K562 (cell line): ENCODE measurements around the gene CTSW. TPM values are rescaled to one million over a fixed set of nuclear protein-coding genes. Genes with fewer than 3 reads are reported as not detected.
A peak's percentile ranks its signal among the peaks of the same experiment; 100 is the strongest.

Experiments
- ATAC-seq: fragments of 200-7000 bp; cut with Tn5 transposase; 3 replicates; pipeline ENCODE4 v1.9.1; 2020; ENCODE audit warnings: moderate library complexity
- BruUV-seq: library from RNA; stranded (reverse); fragments of 400-500 nt; replicated peaks from 2 replicates; lab custom pipeline; 2021; lab: Mats Ljungman, UMichigan
- CTCF ChIA-PET: fragments of 300-600 bp; formaldehyde crosslinking; extraction: SDS; loops from one replicate; lab custom pipeline; 2021; ENCODE audit warnings: low intra/inter-chr PET ratio; lab: Yijun Ruan, JAX
- POLR2A ChIA-PET: fragments of 300-600, 350-650 bp; sonication (Branson Sonifier 250); formaldehyde crosslinking; extraction: SDS; loops from one replicate; lab custom pipeline; 2021; ENCODE audit warnings: antibody characterized with exemption, inconsistent platforms; lab: Yijun Ruan, JAX
- DNase-seq, 4 experiments: peaks; one replicate each; pipeline versions ENCODE4 v3.0.0 to v3.0.0-alpha.2; 2011 to 2018; ENCODE audit warnings: low spot score in 3 of 4, mixed read lengths in 3 of 4; ENCODE audit errors: extremely low read depth in 1 of 4
- FAIRE-seq: peaks from 2 replicates; lab custom pipeline; 2011; peaks lifted over from hg19 to GRCh38; lab: Jason Lieb, UNC
- H2AFZ ChIP-seq: 2 replicates; pipeline ENCODE4 v1.6.0; 2011; ENCODE audit warnings: low read depth, low read length, control low read depth, inconsistent platforms
- H3K27ac ChIP-seq: fragments of 200-600 bp; 3 replicates; pipeline ENCODE4 v1.8.0; 2011; ENCODE audit warnings: low read depth, mild to moderate bottlenecking, control low read depth, inconsistent platforms, low read length, moderate library complexity, mixed read lengths; ENCODE audit errors: extremely low read depth
- H3K27me3 ChIP-seq, 2 experiments: fragments of 300-600 bp in 1 of 2; 2 replicates in 1 of 2; 3 replicates in 1 of 2; pipeline versions ENCODE4 v1.6.0 to v1.8.0; 2011; ENCODE audit warnings: inconsistent platforms in 2 of 2, low read length in 2 of 2, mild to moderate bottlenecking in 1 of 2, mixed read lengths in 1 of 2, moderate library complexity in 1 of 2; ENCODE audit not compliant: control insufficient read depth in 2 of 2, insufficient read depth in 2 of 2
- H3K36me3 ChIP-seq: fragments of 300-600 bp; 3 replicates; pipeline ENCODE4 v1.8.0; 2011; ENCODE audit warnings: mild to moderate bottlenecking, low read length, inconsistent platforms; ENCODE audit not compliant: control insufficient read depth, insufficient read depth
- H3K4me1 ChIP-seq, 2 experiments: fragments of 200-600 bp in 1 of 2; replicated peaks in 1 of 2; 2 replicates in 1 of 2; 3 replicates in 1 of 2; pipeline versions ENCODE4 v1.5.1 to v1.8.0; 2011; ENCODE audit warnings: inconsistent platforms in 2 of 2, low read length in 2 of 2, mild to moderate bottlenecking in 1 of 2, mixed read lengths in 1 of 2, moderate library complexity in 1 of 2; ENCODE audit not compliant: control insufficient read depth in 2 of 2, insufficient read depth in 2 of 2
- H3K4me2 ChIP-seq: 2 replicates; pipeline ENCODE4 v1.6.1; 2011; ENCODE audit warnings: low read length, control low read depth, inconsistent platforms, mixed read lengths; ENCODE audit not compliant: insufficient read depth
- H3K4me3 ChIP-seq: fragments of 200-600 bp; sonication (generic), shearing (Covaris generic); 2 replicates; pipeline ENCODE4 v1.5.1; 2016; ENCODE audit warnings: control low read depth, inconsistent platforms
- H3K79me2 ChIP-seq: fragments of 200-600 bp; 3 replicates; pipeline ENCODE4 v1.8.0; 2011; ENCODE audit warnings: low read length, inconsistent platforms; ENCODE audit not compliant: control insufficient read depth, insufficient read depth
- H3K9ac ChIP-seq, 2 experiments: 2 replicates each; pipeline versions ENCODE4 v1.6.0 to v1.6.1; 2011; ENCODE audit warnings: low read depth in 2 of 2, low read length in 2 of 2, control low read depth in 1 of 2, inconsistent platforms in 1 of 2, mild to moderate bottlenecking in 1 of 2, mixed read lengths in 1 of 2; ENCODE audit not compliant: insufficient read depth in 1 of 2
- H3K9me1 ChIP-seq: one replicate; pipeline ENCODE4 v1.6.0; 2011; ENCODE audit warnings: inconsistent platforms, mild to moderate bottlenecking, low read length, moderate library complexity; ENCODE audit not compliant: control insufficient read depth, insufficient read depth
- H3K9me3 ChIP-seq: replicated peaks from 2 replicates; pipeline ENCODE4 v1.5.1; 2011; ENCODE audit warnings: low read depth, low read length, inconsistent platforms; ENCODE audit not compliant: control insufficient read depth, insufficient read depth
- H4K20me1 ChIP-seq: replicated peaks from 2 replicates; pipeline ENCODE4 v1.6.1; 2011; ENCODE audit warnings: low read length, inconsistent platforms, mixed read lengths; ENCODE audit not compliant: control insufficient read depth, insufficient read depth
- ARID1B ChIP-seq: fragments of 450-650 bp; IDR thresholded peaks from 2 replicates; pipeline ENCODE4 v1.6.1; 2016; ENCODE audit warnings: antibody characterized with exemption, mild to moderate bottlenecking, inconsistent platforms
- ATF3 ChIP-seq, 2 experiments: fragments of 450-650 bp in 1 of 2; sonication (generic) in 1 of 2; formaldehyde crosslinking in 1 of 2; IDR thresholded peaks in 1 of 2; conservative IDR thresholded peaks in 1 of 2; 2 replicates each; pipeline versions ENCODE4 v1.6.1 to v1.8.1; 2016 to 2023; ENCODE audit warnings: mild to moderate bottlenecking in 2 of 2, moderate library complexity in 2 of 2, inconsistent platforms in 1 of 2, missing genetic modification reagents in 1 of 2
- BHLHE40 ChIP-seq: IDR thresholded peaks from 2 replicates; pipeline ENCODE4 v1.6.1; 2011; ENCODE audit warnings: low read length, improper control_type of control experiment
- BRCA1 ChIP-seq, 2 experiments: fragments of 450-650 bp in 1 of 2; sonication (generic) in 1 of 2; formaldehyde crosslinking in 1 of 2; IDR thresholded peaks; 2 replicates each; pipeline versions ENCODE4 v1.5.0 to v1.6.1; 2017 to 2020; ENCODE audit warnings: mild to moderate bottlenecking in 1 of 2, missing genetic modification reagents in 1 of 2
- CCAR2 ChIP-seq: fragments of 200-400 bp; formaldehyde crosslinking; IDR thresholded peaks from 2 replicates; pipeline ENCODE4 v1.6.1; 2017; ENCODE audit warnings: mild to moderate bottlenecking, low read depth, low read length
- DPF2 ChIP-seq: fragments of 450-650 bp; IDR thresholded peaks from 2 replicates; pipeline ENCODE4 v1.6.1; 2016
- ETS1 ChIP-seq: conservative IDR thresholded peaks from 2 replicates; pipeline ENCODE4 v1.6.1; 2011; ENCODE audit warnings: low read depth, mild to moderate bottlenecking, low read length; ENCODE audit not compliant: control insufficient read depth
- HMGN3 ChIP-seq: IDR thresholded peaks from 2 replicates; pipeline ENCODE4 v1.6.1; 2011; ENCODE audit warnings: borderline replicate concordance, low read depth, mild to moderate bottlenecking, mixed read lengths, low read length; ENCODE audit not compliant: insufficient read length; ENCODE audit errors: extremely low read depth
- KLF16 ChIP-seq: IDR thresholded peaks from 2 replicates; pipeline ENCODE4 v1.6.1; 2016; ENCODE audit warnings: antibody characterized with exemption
- MAFK ChIP-seq: IDR thresholded peaks from 2 replicates; pipeline ENCODE4 v1.6.1; 2011; ENCODE audit warnings: low read length, improper control_type of control experiment
- MYNN ChIP-seq, 2 experiments: sonication (generic); formaldehyde crosslinking in 1 of 2; IDR thresholded peaks; 2 replicates each; pipeline versions ENCODE4 v1.5.0 to v1.6.1; 2016 to 2020; ENCODE audit warnings: antibody characterized with exemption in 1 of 2, missing genetic modification reagents in 1 of 2
- NCOA2 ChIP-seq, 2 experiments: fragments of 450-650 bp; IDR thresholded peaks; 2 replicates each; pipeline ENCODE4 v1.6.1; 2018; ENCODE audit warnings: mild to moderate bottlenecking in 2 of 2, moderate library complexity in 1 of 2; ENCODE audit not compliant: partially characterized antibody in 2 of 2
- PKNOX1 ChIP-seq: fragments of 450-650 bp; IDR thresholded peaks from 2 replicates; pipeline ENCODE4 v1.6.1; 2016
- RBFOX2 ChIP-seq: fragments of 200-400 bp; formaldehyde crosslinking; IDR thresholded peaks from 2 replicates; pipeline ENCODE4 v1.6.1; 2017; ENCODE audit warnings: low read depth, mild to moderate bottlenecking, low read length, moderate library complexity
- XRCC3 ChIP-seq: fragments of 450-650 bp; IDR thresholded peaks from 2 replicates; pipeline ENCODE4 v1.6.1; 2017; ENCODE audit warnings: mild to moderate bottlenecking, moderate library complexity
- ZNF263 ChIP-seq: sonication (generic); formaldehyde crosslinking; IDR thresholded peaks from 2 replicates; pipeline ENCODE4 v1.8.0; 2022; ENCODE audit warnings: mild to moderate bottlenecking, missing genetic modification reagents, borderline replicate concordance
- ZNF316 ChIP-seq: fragments of 450-650 bp; IDR thresholded peaks from 2 replicates; pipeline ENCODE4 v1.6.1; 2016
- WGBS: fragments of 100-300 bp; shearing (Covaris generic); methylation state at CpG from one replicate; pipeline ENCODE4 v1.1.6; 2016; ENCODE audit warnings: low coverage, mixed read lengths; ENCODE audit not compliant: insufficient coverage; ENCODE audit errors: missing lambda C conversion rate; 5-methylcytosine and 5-hydroxymethylcytosine counted together
- in situ Hi-C: fragments of 300-500 bp; cut with MboI; formaldehyde crosslinking; loops from 4 replicates; pipeline ENCODE4 v1.15.0; 2018; ENCODE audit warnings: inconsistent platforms, mixed read lengths
- intact Hi-C: fragments of 100-400 bp; cut with micrococcal nuclease; formaldehyde crosslinking; loops from 2 replicates; pipeline ENCODE4 v1.14.2; 2022
- polyA plus RNA-seq, 8 experiments: library from polyadenylated mRNA; depleted of rRNA in 4 of 8; stranded (reverse) in 5 of 8; unstranded in 3 of 8; fragments of >200 nt; fragmentation: Nextera tagmentation in 2 of 8; fragmentation: Illumina TruSeq in 1 of 8; extraction: Ambion mirVana in 2 of 8; extraction: Trizol in 1 of 8; gene quantifications; 2 replicates each; pipeline versions ENCODE4 v1.2.1 to v1.2.3, GENCODE V29; 2011 to 2014; ENCODE audit warnings: inconsistent platforms in 1 of 8, missing spikeins in 1 of 8
- total RNA-seq, 7 experiments: library from RNA; depleted of rRNA in 6 of 7; stranded (reverse); fragments of >200 nt in 6 of 7; fragmentation: Illumina TruSeq in 2 of 7; extraction: Trizol in 2 of 7; gene quantifications; 2 replicates each; pipeline versions ENCODE4 v1.2.1 to v1.2.3, GENCODE V29; 2011 to 2021; ENCODE audit warnings: low replicate concordance in 1 of 7

CTSW gene
- total and polyA plus RNA-seq, 9 of the 15 experiments (the other 6 are each of a cell fraction or from before 2014, with no cell fraction given): 0.04 TPM; not detected in 8

GRCh38 chr11:65915101-65915820, 35.6 kb downstream of the CTSW start (continued):
- TF ChIP-seq ETS1 (0 out of 2 replicates have a peak, but pooled peaks have one; percentile 19), BRCA1 (IDR thresholded peaks at IDR 0.05) (no peak), BRCA1 (CRISPR knock-in tag; IDR thresholded peaks at IDR 0.05) (no peak), RBFOX2 (peak; percentile 13; the same call in 1 of the 2 replicates)
- TF ChIP-seq, all 486 proteins: peak for 8

- Histone ChIP-seq H3K9me3 (no peaks in the 10 kb centered on the region), H3K4me2 (peak overlapping the region; percentile 1; the same call in 1 of the 2 replicates), H3K9ac (peak overlapping the region in 1 of 2 experiments; percentile 84; a peak in 3 of 4 replicates), H4K20me1 (no peaks in the 10 kb centered on the region), H2AFZ (no peak overlapping the region), H3K9me1 (no peaks in the 10 kb centered on the region), H3K79me2 (peaks cover 31% of the 10 kb centered on the region), H3K27ac (no peak overlapping the region), H3K4me1 (peaks cover 43 to 72% of the 10 kb centered on the region in 2 experiments), H3K4me3 (no peak overlapping the region), H3K36me3 (peaks cover 14% of the 10 kb centered on the region; the same call in 1 of the 3 replicates), H3K27me3 (no peaks in the 10 kb centered on the region)
- intact Hi-C loops: no loop called here
- in situ Hi-C loops: no loop called here
- ATAC-seq (peak; percentile 4; the same call in 2 of the 3 replicates), FAIRE-seq (peak; percentile 51), DNase-seq (peak in 2 of 4 experiments; percentile 53 to 55)
- CTCF ChIA-PET: no interaction called here
- BruUV-seq: no TSS peak
- POLR2A ChIA-PET: interaction anchor here (0.5 to 2.3 kb wide), 11 partner anchors 9 to 227 kb away, joined by 3 to 14 read pairs (median 3); partner anchors contain the start of genes CCDC85B and FOSL1
- 26% methylated on average over 13 of the region's 13 CpGs for WGBS
- peak; percentile 45; the same call in 1 of the 2 replicates for TF ChIP-seq MAFK
- peak; percentile 90 for TF ChIP-seq BHLHE40
- peak; percentile 60 for TF ChIP-seq ZNF316
- peak; percentile 48; the same call in 1 of the 2 replicates for TF ChIP-seq MYNN (IDR thresholded peaks at IDR 0.05)
- no peak for TF ChIP-seq MYNN (CRISPR knock-in tag; IDR thresholded peaks at IDR 0.05)
- TF ChIP-seq DPF2: peak; percentile 38; the same call in 1 of the 2 replicates
- TF ChIP-seq ZNF263: no peak
- TF ChIP-seq NCOA2 (IDR thresholded peaks at IDR 0.05; ENCODE audit: partially characterized antibody in 2 of 2): no peak
- peak; percentile 50 for TF ChIP-seq HMGN3
- peak; percentile 66 for TF ChIP-seq ARID1B
- TF ChIP-seq PKNOX1: no peak
- peak; percentile 81 for TF ChIP-seq ATF3 (IDR thresholded peaks at IDR 0.05)
- TF ChIP-seq ATF3 (CRISPR knock-in tag; conservative IDR thresholded peaks at IDR 0.05): no peak
- TF ChIP-seq KLF16: no peak
- TF ChIP-seq XRCC3: no peak
- no peak for TF ChIP-seq CCAR2
These were observed 36.2 kb downstream of the CTSW start for GRCh38 chr11:65915821-65916251.
